NCI-H1092 treated with DMSO at 0.1 percent for 48 hours (cell line): ENCODE measurements around the gene PRKN.

Experiments used
- DNase-seq: peaks from one replicate; lab custom pipeline; 2025; lab: John Stamatoyannopoulos, UW

The PRKN gene

DNA sequence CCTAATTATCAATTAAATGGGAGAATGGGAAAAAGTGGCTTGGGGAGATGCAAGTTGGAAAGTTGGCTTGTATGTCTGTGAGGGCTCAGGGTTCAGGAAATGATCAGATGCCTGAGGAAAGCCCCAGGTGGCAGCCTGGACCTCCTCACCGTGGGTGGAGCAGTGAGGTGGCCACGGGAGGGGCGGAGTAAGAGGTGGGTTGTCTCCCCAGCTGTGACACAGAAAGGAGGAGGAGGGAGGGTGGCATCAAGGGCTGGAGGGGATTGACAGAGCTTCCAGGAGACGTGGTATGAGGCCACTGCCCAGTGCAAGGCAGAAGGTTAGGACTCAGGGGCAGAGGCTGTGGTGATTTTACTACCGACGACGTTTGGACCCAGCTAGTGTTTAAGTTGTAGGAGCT lies 672.2 kb downstream of the PRKN start:
- DNase-seq = no peak

DNA sequence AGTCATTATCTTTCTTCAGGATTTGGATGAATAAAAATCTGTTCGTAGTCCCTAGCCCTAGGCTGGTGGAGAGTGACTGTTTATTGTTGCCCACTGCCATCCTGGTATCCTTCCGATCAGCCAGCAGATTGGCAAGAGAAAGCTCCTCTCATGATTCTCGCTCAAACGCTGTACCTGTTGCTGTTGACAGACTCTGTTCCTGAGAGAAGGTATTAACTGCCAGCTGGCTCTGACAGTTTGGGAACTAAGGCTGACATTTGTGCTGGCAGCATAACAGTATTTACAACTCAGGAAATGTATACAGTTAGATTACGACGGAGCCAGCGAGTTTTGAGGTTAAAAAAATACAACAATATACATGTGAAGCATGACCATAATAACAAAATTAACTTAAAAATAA lies 674.5 kb downstream of the PRKN start:
- DNase-seq = no peak

DNA sequence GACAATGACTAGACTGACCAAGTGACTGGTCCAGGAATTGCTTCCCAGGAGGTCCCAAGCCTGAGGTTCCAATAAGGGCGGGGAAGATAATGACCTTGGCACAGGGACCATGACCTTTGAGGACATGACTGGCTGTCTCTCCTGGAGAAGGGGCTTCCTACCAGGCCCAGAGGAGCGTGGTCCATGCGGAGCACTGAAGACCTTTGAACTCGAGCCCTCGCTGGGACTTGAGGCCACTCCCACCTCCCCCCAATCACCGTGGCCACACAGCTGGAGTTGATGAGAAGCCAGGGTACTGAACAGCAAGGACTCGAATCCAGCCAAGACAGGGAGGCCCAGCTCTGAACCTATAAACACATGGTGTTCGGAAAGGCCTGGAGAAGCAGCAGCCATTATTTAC lies 677.0 kb downstream of the PRKN start:
- DNase-seq = no peak

DNA sequence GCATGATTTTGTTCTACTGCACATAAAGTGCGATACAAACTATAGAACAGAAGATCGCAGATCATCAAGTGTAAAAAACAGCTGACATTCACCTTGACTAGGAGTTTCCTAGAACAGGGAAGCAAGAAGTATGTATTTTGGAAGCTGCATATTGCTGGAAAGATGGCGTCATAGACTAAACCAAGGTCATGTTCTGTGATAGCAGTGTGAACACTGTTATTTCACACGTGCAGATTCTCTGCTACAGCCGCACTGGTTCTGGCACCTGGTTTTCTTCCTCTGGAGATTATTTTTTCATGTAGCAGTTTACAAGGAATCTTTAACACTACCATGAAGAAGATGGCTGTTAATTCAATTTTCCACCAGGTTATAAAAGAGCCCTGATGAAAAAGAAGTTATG lies 681.2 kb downstream of the PRKN start:
- DNase-seq = no peak

DNA sequence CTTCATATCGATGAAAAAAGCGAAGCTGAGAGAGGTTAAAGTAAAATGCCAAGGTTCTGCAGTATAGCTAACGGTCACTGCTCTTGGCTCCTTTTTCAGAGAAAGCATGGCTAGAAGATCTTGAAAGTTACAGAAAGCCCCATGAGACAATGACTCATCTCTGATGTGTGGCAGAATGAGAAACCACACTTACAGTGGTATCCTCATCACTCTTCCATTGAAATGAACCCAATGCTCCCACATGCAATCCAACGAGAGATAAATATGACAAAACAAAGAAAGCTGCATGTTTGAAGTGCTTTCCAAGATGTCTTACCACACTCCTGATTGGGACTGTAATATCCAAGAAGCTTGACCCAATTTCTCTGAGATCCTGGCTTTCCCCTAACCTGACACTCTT lies 694.9 kb downstream of the PRKN start:
- no peak for DNase-seq

DNA sequence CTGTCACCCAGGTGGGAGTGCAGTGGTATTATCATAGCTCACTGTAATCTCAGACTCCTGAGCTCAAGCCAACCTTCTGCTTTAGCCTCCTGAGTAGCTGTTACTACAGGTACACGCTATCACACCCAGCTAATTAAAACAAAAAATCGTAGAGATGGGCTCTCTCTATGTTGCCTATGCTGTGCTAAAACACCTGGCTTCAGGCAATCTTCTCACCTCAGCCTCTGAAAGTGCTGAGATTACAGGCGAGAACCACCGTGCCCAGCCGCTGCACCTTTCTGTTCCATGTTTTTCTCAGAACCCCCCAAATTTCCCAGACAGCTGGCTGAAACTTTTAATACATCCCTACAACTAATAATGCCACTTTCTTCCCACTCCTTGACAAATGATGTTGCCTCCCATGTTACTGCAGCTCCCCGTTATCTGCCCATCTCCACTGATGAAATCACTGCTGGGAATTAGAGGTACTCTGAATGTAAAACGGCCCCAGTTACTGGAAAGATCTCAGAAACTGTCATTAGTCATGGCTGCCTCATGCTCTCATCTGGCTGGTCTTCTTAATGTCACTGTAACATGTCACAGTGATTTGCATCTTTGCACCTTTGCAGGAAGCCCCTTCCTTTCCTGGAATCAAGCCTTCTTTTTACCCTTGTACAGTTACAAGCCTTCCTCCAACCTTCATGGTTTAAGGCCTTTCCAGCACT lies 697.5 kb downstream of the PRKN start:
- no peak for DNase-seq

DNA sequence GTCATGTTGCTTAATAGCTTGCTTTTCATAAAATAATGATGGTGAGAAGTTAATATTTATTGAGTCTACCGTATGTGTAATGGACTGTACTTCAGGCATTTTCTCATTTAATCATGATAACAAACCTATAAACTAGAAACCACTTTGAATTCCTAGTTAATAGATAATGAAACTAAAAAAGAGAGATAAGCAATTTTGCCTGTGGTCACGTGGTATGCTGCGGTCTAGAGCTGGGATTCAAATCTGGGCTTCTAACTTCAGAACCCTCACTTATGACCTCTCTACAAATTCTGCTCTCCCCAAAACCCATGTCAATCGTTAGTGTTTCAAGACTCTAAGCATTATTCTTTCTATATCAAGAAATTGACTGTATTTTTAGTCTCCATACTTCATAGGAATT lies 700.7 kb downstream of the PRKN start:
- DNase-seq = no peak

DNA sequence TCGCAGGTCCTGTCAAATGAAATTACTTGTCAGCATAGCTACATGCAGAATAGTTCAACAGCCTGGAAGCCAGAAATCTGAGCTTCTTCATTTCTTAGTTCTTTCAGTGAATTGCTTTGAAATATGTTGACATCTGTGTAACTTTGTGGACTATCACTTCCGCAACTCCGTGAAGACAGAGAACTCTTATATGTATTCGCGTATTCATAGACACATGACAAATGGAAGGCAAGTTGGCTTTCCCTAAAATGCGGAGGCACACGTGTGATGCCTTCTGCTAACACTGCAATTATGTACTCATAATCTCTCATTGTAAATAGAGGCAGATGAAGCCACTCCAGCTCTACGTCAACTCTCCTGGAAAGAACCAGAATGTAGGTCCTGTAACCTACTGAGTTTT lies 701.5 kb downstream of the PRKN start:
- DNase-seq = no peak

DNA sequence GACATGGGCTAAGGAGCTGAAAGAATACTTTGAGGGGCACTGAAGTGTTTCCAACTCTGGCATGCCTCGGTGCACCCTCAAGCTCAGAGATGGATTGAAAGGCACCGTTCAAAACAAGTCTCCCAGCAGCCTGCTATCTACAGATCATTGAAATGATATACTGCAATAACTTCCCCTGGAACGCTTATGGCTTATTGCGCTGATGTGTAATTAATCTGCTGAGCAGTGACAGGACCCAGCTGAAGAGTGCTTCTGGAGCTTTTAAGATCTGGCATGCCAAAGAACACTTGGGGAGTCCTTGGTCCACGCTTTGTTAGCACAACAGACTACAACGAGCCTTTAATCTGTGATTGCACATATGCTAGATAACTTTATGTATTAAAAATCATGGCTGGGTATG lies 708.2 kb downstream of the PRKN start:
- no peak for DNase-seq

DNA sequence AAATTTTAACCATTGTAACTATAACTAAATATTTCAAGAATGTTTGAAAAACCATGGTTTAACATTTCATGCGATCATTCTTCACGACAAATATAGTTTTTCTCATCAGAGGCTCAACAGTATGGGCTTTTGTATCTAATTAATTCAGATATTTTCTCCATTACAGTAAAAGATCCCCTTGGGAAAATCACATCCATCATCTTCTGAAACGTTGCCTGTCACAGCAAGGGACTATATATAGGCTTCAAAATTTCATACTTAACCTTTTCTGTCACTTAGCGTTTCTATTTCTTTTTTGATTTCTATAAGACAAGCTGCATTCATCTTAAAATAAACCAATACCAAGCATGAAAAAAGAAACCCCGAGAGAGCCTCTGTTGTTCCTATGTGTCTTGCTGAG lies 710.0 kb downstream of the PRKN start:
- DNase-seq = no peak

DNA sequence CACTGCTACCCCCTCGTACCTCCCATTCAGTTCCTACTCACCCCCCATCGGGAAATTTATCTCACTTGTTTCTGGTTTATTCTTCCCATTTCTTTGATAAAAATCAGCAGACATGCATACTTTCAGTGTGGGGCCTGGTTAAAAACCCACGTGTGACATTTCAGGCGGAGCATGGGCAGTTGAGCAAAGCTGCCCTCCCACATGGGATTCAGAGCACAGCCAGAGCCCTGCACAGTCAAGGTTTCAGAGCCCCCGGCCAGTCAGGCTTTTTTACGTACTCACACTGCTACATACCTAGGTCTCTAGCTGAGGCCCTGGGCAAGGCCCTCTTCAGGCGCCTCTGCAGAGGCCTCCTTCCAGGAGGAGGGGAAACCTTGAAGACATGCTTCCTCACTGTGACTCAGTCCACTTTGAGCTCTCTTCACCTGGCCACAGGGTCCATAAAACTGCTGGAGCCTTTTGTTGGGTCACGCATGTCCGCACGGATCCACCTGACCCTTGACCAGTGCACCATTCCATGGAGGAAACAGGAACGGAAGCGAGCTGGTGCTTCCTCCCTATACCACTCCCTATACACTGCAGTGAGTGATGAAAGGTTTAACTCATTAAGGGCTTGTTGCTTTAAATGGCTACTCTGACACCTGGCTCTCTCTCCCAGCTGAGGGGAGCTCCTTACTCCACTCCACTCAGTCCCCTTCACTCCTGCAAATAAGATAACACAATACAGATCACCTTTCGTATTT lies 713.3 kb downstream of the PRKN start:
- DNase-seq = no peak

DNA sequence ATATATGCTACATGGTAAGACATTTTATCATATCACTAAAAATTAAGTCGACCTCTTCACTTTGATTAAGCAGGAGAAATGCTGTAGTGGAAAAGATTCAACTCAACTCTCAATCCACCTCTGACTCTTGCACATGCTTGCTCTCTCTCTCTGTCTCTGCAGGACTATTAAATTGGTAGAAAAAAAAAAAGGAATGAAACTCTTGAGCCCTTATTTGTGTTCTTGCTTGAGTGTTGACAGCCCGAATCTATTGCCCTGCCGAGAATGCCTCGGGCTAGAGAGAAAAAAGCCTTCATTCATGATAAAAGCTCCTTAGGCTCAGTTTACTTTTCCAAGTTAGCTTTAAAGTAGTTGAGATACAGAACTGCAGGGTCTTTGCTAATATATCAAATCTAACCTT lies 722.2 kb downstream of the PRKN start:
- no peak for DNase-seq

DNA sequence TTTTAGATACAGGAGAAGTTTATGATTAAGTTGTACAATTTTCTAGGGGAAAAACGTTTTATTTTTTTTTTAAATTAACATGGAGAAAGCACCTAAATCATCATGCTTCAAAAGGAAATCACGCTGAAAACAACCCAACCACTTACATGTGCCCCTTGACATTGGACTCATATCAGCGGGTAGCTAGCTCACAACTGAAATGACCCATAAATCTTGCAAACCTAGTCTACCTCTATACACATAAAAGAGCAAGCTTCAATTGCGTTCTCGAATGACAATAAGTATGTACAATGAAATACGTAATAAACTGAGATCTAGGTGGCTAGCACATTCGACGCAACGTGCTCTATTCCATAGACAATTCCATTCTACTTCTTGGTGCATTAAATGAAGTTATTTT lies 730.8 kb downstream of the PRKN start:
- no peak for DNase-seq

DNA sequence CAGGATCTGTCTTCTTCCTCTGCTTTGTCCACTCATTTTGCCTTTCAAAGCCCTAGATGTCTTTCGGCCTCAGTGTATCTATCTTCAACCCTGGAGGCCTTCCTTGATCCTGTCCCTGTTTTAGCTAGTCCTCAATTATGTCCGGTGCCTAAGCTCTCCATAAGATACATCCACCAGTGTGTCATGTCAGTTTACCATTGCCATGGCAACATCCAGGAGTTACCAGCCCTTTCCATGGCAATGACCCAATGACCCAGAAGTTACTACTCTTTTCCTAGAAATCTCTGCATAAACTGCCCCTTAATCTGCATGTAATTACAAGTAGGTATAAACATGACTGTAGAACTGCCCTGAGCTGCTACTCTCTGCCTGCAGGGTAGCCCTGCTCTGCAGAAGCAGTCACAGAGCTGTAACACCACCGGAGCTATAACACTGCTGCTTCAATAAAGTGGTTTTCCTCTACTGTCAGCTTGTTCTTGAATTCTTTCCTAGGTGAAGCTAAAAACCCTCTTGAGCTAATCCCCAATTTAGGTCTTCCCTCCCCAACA lies 741.6 kb downstream of the PRKN start:
- DNase-seq = no peak

DNA sequence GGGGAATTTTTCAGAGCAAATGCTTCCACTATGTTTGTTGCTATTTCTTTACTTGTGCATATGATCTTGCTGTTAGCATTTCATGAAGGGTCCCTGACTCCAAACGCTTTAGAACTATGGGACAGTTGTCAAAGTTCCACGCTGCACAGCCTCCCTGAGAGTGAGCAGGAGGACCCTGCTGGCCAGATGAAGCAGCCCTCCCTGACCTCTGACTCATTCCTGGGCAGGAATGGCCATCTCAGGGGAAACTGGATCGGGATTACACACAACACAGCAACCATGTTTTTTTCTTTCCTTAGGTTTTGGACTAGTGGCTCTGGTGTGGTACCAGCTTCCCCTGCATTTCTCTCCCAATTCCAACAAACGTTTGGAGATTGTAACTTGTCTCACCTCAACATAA lies 742.9 kb downstream of the PRKN start:
- DNase-seq = no peak

DNA sequence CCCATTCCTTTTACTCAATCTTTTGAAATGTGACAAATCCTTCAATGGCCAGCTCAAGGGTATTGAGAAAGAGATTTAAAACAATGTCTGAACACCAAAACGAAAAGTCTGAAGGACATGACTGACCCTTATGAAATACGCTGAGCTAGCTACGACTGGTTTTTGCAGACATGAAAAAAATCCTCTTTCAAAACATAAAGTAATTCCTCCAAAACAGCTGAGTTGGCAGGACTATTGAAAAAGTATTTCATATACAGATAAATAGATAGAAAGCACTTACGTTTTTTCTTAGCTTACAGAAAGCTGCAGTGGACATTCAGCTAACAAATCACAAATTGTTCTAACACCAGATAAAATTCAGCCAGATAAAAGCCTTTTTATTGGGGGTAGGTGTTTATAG lies 751.0 kb downstream of the PRKN start:
- DNase-seq = no peak

DNA sequence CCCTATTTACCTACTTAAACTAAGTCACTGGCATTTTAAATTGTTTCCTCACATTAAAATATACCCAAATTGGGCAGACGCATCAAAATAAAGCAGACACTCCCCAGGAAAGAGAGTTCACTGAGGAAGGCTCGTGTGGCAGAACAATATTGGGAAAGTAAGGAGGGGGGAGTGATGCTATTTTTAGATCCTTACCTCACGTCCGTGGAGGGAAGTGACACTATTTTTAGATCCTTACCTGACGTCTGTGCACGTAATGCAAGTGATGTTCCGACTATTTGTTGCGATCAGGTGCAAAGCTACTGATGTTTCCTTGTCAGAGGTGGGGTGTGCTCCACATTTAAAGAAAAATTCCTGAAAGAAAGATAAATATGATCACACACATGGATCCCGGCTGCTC lies 754.5 kb downstream of the PRKN start:
- DNase-seq = no peak

DNA sequence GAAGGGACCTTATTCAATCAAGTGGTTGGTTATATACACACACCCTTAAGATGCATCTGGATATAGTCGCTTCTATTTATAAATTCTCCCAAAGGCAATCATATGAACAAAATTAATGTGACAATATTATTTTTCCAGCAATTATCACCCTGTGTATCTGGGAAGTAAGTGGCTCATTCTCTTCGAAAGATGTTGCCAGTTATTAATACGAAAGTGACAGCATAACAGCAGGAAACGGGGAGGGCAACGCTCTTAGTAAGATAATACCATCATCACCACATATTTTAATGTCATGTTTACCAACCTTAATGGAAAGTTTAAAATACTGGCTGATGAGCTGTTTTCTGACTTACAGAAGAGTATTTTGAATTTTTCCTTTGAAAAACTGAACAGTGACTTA lies 756.5 kb downstream of the PRKN start:
- no peak for DNase-seq

DNA sequence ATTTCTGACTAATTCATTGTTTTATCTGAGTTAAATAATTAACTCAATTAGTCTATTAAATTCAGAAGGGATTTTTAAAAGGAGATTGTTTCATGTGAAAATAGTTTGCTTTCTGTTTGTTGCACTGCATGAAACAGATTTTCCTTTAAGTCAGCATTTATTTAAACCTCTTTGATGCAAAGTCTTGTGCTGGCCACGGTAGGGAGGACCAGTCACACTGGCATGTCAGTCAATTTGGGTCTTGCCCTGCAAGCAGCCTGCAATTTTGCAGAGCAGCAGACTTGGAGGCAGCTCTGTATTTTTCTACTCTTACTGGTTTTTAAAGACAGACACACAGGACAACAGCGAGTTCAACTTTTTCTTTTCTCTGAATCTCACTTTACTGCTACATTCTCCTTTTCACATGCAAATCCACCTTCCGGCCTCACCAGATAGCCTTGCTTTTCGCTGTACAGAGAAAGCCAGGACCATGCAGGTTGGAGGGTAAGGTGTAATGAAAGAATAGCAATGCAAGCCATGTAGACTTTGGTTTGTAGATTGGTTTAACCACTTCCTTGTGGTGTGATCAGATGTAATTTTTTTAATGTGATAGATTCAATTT lies 763.8 kb downstream of the PRKN start:
- DNase-seq = no peak

DNA sequence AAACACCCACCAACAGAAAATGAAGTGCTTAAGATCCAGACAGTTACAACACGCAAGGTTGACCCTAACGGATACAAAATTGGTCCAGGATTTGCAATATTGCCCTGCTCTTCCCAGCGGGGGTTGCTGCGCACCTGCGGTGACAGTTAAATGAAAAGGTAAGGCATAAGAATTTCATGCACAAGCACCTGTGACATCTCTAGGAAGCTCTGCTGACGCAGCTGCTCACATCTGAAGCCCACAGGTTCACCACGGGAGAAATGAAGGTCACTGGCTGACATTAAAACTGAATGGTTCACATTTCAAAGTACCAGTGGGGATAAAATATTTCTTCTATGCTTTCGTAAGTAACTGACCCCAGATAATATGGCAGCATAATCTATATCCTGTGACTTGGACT lies 764.4 kb downstream of the PRKN start:
- no peak for DNase-seq

DNA sequence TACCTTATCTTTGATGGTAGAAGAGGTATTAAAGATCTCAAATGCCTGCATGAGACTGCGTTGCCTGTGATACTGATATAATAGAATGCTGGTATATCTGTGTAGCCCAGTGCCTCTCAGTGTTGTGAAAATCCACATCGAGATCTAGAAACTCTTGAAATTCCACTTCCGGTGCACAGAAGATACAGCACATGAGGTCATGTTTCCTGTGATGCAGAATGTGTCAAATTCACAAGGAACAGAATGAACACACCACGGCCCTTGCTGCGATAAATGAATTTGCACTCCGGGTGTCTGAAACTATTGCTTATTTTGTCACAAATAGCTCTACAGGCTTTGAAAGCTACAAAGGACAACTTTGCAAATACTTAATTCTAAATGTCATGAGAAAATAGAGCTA lies 765.8 kb downstream of the PRKN start:
- no peak for DNase-seq

DNA sequence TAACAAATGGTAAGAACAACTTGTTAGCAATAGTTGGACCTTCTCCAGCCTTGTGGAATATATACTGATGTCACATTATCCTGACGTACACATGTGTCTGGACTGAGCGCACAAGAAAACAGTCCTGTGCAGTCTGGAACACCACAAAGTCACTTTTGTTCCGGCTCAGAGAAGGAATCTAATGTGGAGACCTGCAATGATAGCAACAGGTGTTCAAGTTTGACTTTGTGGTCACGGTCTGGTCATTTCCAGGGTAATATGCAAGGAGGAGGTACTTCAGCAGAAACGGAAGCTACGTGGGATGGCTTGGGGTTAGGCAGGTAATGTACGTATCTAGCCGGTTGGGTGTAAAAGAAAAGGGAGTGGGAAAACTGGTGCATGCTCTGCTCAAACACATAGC lies 766.5 kb downstream of the PRKN start:
- no peak for DNase-seq

DNA sequence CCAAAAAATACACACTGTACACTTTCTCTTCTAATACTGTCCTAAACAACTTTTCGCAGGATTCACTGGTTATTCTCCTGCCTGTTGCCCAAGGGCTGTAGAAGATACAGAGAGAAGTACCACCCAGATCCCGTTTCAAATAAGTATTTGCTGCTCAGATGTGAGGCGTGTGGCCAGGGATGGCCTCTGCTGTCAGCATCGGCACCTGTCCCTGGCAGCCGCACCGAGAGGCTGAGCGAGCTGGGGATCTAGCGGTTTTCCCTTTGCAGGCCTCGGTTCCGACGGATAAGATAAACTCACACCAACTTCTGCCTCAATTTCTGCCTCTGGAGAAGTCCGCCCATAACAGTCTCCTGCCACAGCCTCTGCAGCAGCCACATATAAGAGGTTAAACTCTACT lies 768.5 kb downstream of the PRKN start:
- no peak for DNase-seq
